Esophagus muscularis mucosa (tissue), 4 donors: ENCODE results near the gene UVRAG. TPM values are rescaled to one million over a fixed set of nuclear protein-coding genes. Genes with fewer than 3 reads are reported as not detected.

Source experiments
- DNase-seq: peaks from one replicate; pipeline ENCODE4 v3.0.0-alpha.2; 2017; ENCODE audit errors: extremely low spot score
- H3K27ac ChIP-seq, 4 donors: fragments of 200-600 bp; sonication (generic); replicated peaks in 1 of 4; 1 replicate in 3 of 4; 2 replicates in 1 of 4; pipeline ENCODE4 v1.5.1; 2016 to 2019; ENCODE audit warnings: mild to moderate bottlenecking in 1 of 4
- H3K27me3 ChIP-seq, 4 donors: fragments of 200-600 bp; sonication (generic); one replicate each; pipeline versions ENCODE4 v1.5.1 to v1.6.0; 2016 to 2019
- H3K36me3 ChIP-seq, 4 donors: fragments of 200-600 bp; sonication (generic); one replicate each; pipeline ENCODE4 v1.5.1; 2016 to 2019
- H3K4me1 ChIP-seq, 4 donors: fragments of 200-600 bp; sonication (generic); one replicate each; pipeline ENCODE4 v1.5.1; 2016 to 2019
- H3K4me3 ChIP-seq, 4 donors: fragments of 200-600 bp; sonication (generic); 1 replicate in 2 of 4; 2 replicates in 2 of 4; pipeline ENCODE4 v1.5.1; 2016 to 2019; ENCODE audit warnings: mild to moderate bottlenecking in 4 of 4, moderate library complexity in 1 of 4
- H3K9me3 ChIP-seq, 4 donors: fragments of 200-600 bp; sonication (generic); 1 replicate in 3 of 4; 2 replicates in 1 of 4; pipeline ENCODE4 v1.5.1; 2016 to 2019
- CTCF ChIP-seq, 3 experiments: fragments of 200-600 bp in 2 of 3; fragments of 450-650 bp in 1 of 3; sonication (generic) in 2 of 3; IDR thresholded peaks; one replicate each; pipeline ENCODE4 v1.5.1; 2017 to 2019; ENCODE audit warnings: antibody characterized with exemption in 3 of 3, mild to moderate bottlenecking in 2 of 3, moderate library complexity in 1 of 3
- EP300 ChIP-seq: sonication (generic); formaldehyde crosslinking; IDR thresholded peaks from one replicate; pipeline ENCODE4 v1.6.1; 2017; ENCODE audit warnings: antibody characterized with exemption
- POLR2A ChIP-seq: fragments of 450-650 bp; IDR thresholded peaks from one replicate; pipeline ENCODE4 v1.6.1; 2017; ENCODE audit warnings: antibody characterized with exemption, moderate library complexity, mild to moderate bottlenecking, low read depth
- POLR2AphosphoS5 ChIP-seq, 2 donors: sonication (generic); formaldehyde crosslinking; IDR thresholded peaks; one replicate each; pipeline ENCODE4 v1.6.1; 2017; ENCODE audit warnings: antibody characterized with exemption in 2 of 2
- WGBS: methylation state at CpG from one replicate; pipeline ENCODE4 v1.1.5; 2018; 5-methylcytosine and 5-hydroxymethylcytosine counted together
- intact Hi-C: fragments of 100-400 bp; cut with DNase I; formaldehyde crosslinking; loops from one replicate; pipeline ENCODE4 v1.15.1; 2023
- total RNA-seq, 4 donors: library from RNA; depleted of rRNA; stranded (reverse); fragments of >200 nt; gene quantifications; one replicate each; pipeline versions ENCODE4 v1.1.0 to v1.2.1, GENCODE V29; 2016

UVRAG gene
- total RNA-seq, 4 donors from 2014 or later, result 30.6 to 37.4 (median 34.7) TPM

GRCh38 chr11:76030968-76031590, 216.1 kb downstream of the UVRAG start:
- H3K36me3 ChIP-seq, result no peaks in the 10 kb centered on the region
- H3K9me3 ChIP-seq, result no peaks in the 10 kb centered on the region
- WGBS, result 92% methylated on average over 1 of the region's 1 CpG
- no peak for TF ChIP-seq CTCF (IDR thresholded peaks at IDR 0.05)
- no peak for TF ChIP-seq POLR2AphosphoS5 (IDR thresholded peaks at IDR 0.05)
- TF ChIP-seq POLR2A, result no peak
- TF ChIP-seq EP300, result no peak
- no peak overlapping the region for H3K4me3 ChIP-seq
- peaks cover 0 to 4% (median 2%) of the 10 kb centered on the region in 4 donors for H3K4me1 ChIP-seq
- DNase-seq, result no peak
- H3K27ac ChIP-seq, result no peak overlapping the region
- intact Hi-C loops, result no loop called here
- H3K27me3 ChIP-seq, result no peaks in the 10 kb centered on the region

GRCh38 chr11:76033699-76034098, 218.7 kb downstream of the UVRAG start:
- Histone ChIP-seq H3K4me3 (no peak overlapping the region), H3K27me3 (no peaks in the 10 kb centered on the region), H3K36me3 (no peaks in the 10 kb centered on the region), H3K27ac (no peak overlapping the region), H3K9me3 (no peaks in the 10 kb centered on the region), H3K4me1 (peaks cover 0 to 4% (median 2%) of the 10 kb centered on the region in 4 donors)
- TF ChIP-seq EP300 (no peak), POLR2AphosphoS5 (IDR thresholded peaks at IDR 0.05) (no peak), CTCF (IDR thresholded peaks at IDR 0.05) (no peak)
- no peak for DNase-seq
- intact Hi-C loops, result no loop called here

GRCh38 chr11:76035020-76035419, 220.0 kb downstream of the UVRAG start:
- Histone ChIP-seq H3K36me3 (no peaks in the 10 kb centered on the region), H3K27ac (no peak overlapping the region), H3K4me3 (no peak overlapping the region), H3K27me3 (no peaks in the 10 kb centered on the region), H3K9me3 (no peaks in the 10 kb centered on the region), H3K4me1 (peaks cover 0 to 4% (median 2%) of the 10 kb centered on the region in 4 donors)
- TF ChIP-seq POLR2AphosphoS5 (IDR thresholded peaks at IDR 0.05) (no peak), CTCF (IDR thresholded peaks at IDR 0.05) (no peak), POLR2A (no peak), EP300 (no peak)
- no peak for DNase-seq
- 97% methylated on average over 2 of the region's 2 CpGs for WGBS
- intact Hi-C loops, result no loop called here

- intact Hi-C loops, result no loop called here
- H3K9me3 ChIP-seq, result no peaks in the 10 kb centered on the region
Measured at GRCh38 chr11:76038608-76039007, 223.6 kb downstream of the UVRAG start.

More at GRCh38 chr11:76038608-76039007, 223.6 kb downstream of the UVRAG start:
- Histone ChIP-seq H3K27ac (no peak overlapping the region), H3K36me3 (no peaks in the 10 kb centered on the region), H3K27me3 (no peaks in the 10 kb centered on the region), H3K4me1 (no peaks in the 10 kb centered on the region), H3K4me3 (no peak overlapping the region)
- DNase-seq, result no peak
- TF ChIP-seq CTCF (IDR thresholded peaks at IDR 0.05) (no peak), POLR2A (no peak), EP300 (no peak), POLR2AphosphoS5 (IDR thresholded peaks at IDR 0.05) (no peak)
